Transverse colon (tissue), 4 donors: ENCODE measurements around the gene THBS3. TPM values are rescaled to one million over a fixed set of nuclear protein-coding genes. Genes with fewer than 3 reads are reported as not detected.

ENCODE experiments used
- DNase-seq: peaks from one replicate; pipeline ENCODE4 v3.0.0-alpha.2; 2019
- H3K27ac ChIP-seq, 4 donors: fragments of 200-600 bp; sonication (generic); 2 replicates each; pipeline ENCODE4 v1.5.1; 2016 to 2018; ENCODE audit warnings: inconsistent platforms in 4 of 4
- H3K27me3 ChIP-seq: fragments of 200-600 bp; sonication (generic); 2 replicates; pipeline ENCODE4 v1.5.1; 2017; ENCODE audit warnings: inconsistent platforms
- H3K36me3 ChIP-seq, 4 donors: fragments of 200-600 bp; sonication (generic); 2 replicates each; pipeline ENCODE4 v1.5.1; 2017 to 2019; ENCODE audit warnings: inconsistent platforms in 4 of 4
- H3K4me1 ChIP-seq, 4 donors: fragments of 200-600 bp; sonication (generic); 2 replicates each; pipeline ENCODE4 v1.5.1; 2017 to 2020; ENCODE audit warnings: inconsistent platforms in 4 of 4
- H3K4me3 ChIP-seq, 4 donors: fragments of 200-600 bp; sonication (generic); 1 replicate in 1 of 4; 2 replicates in 3 of 4; pipeline versions ENCODE4 v1.5.1 to v1.6.1; 2017 to 2019; ENCODE audit warnings: inconsistent platforms in 4 of 4
- H3K9me3 ChIP-seq, 2 donors: fragments of 200-600 bp; sonication (generic); 2 replicates each; pipeline ENCODE4 v1.5.1; 2017 to 2019; ENCODE audit warnings: inconsistent platforms in 2 of 2
- CTCF ChIP-seq, 5 experiments: fragments of 200-600 bp in 3 of 5; fragments of 450-650 bp in 2 of 5; sonication (generic) in 3 of 5; IDR thresholded peaks; 1 replicate in 2 of 5; 2 replicates in 3 of 5; pipeline ENCODE4 v1.5.1; 2016 to 2017; ENCODE audit warnings: antibody characterized with exemption in 5 of 5, inconsistent platforms in 3 of 5, mild to moderate bottlenecking in 2 of 5, moderate library complexity in 1 of 5
- EP300 ChIP-seq: sonication (generic); formaldehyde crosslinking; IDR thresholded peaks from one replicate; pipeline ENCODE4 v1.6.1; 2017; ENCODE audit warnings: antibody characterized with exemption, low read depth
- POLR2A ChIP-seq: fragments of 450-650 bp; IDR thresholded peaks from one replicate; pipeline ENCODE4 v1.6.1; 2016; ENCODE audit warnings: antibody characterized with exemption, mild to moderate bottlenecking, moderate library complexity
- POLR2AphosphoS5 ChIP-seq, 3 donors: sonication (generic); formaldehyde crosslinking; IDR thresholded peaks; one replicate each; pipeline ENCODE4 v1.6.1; 2016; ENCODE audit warnings: antibody characterized with exemption in 3 of 3
- WGBS, 2 donors: methylation state at CpG; one replicate each; pipeline ENCODE4 v1.1.5; 2018; ENCODE audit warnings: low coverage in 1 of 2; 5-methylcytosine and 5-hydroxymethylcytosine counted together
- in situ Hi-C, 4 donors: fragments of 200-750 bp; cut with MboI; loops; one replicate each; pipeline versions ENCODE4 v1.15.0 to v1.15.1; 2017; ENCODE audit warnings: low sequenced_read_pairs in 3 of 4, low pct_ligation_motif_present in 1 of 4, low pct_unique_long_range_greater_than_20kb in 1 of 4
- intact Hi-C: fragments of 100-400 bp; cut with DNase I; formaldehyde crosslinking; loops from one replicate; pipeline ENCODE4 v1.15.1; 2023; ENCODE audit warnings: low total_unique reads
- total RNA-seq, 4 donors: library from RNA; depleted of rRNA; stranded (reverse); fragments of >200 nt; gene quantifications; one replicate each; pipeline ENCODE4 v1.1.0, GENCODE V29; 2016

Gene THBS3
- total RNA-seq, 4 donors from 2014 or later: 19.2 to 37.8 (median 27.0) TPM

GRCh38 chr1:155210314-155211104, 2.8 kb upstream of the THBS3 start:
- Histone ChIP-seq H3K4me1 (peaks cover 24 to 29% (median 26%) of the 10 kb centered on the region in 4 donors), H3K27me3 (no peaks in the 10 kb centered on the region), H3K27ac (no peak overlapping the region), H3K36me3 (no peaks in the 10 kb centered on the region), H3K4me3 (no peak overlapping the region), H3K9me3 (no peaks in the 10 kb centered on the region)
- 80 to 94% methylated on average over 3 to 4 of the region's 4 CpGs for WGBS, 2 donors
- no peak for DNase-seq
- intact Hi-C loops: no loop called here
- TF ChIP-seq EP300: no peak
- TF ChIP-seq POLR2AphosphoS5 (IDR thresholded peaks at IDR 0.05): no peak
- TF ChIP-seq POLR2A: no peak
- no peak for TF ChIP-seq CTCF (IDR thresholded peaks at IDR 0.05)
- in situ Hi-C loops: no loop called here

GRCh38 chr1:155209312-155209721, 1.6 kb upstream of the THBS3 start:
- no peak for DNase-seq
- intact Hi-C loops: loop anchor here (2.0 kb wide), 1 partner anchor 17 kb away; no protein-coding TSS in a partner anchor
- no peaks in the 10 kb centered on the region for H3K9me3 ChIP-seq
- TF ChIP-seq CTCF (IDR thresholded peaks at IDR 0.05): no peak
- TF ChIP-seq POLR2AphosphoS5 (IDR thresholded peaks at IDR 0.05): no peak
- TF ChIP-seq EP300: no peak
- no peak for TF ChIP-seq POLR2A
- in situ Hi-C loops: no loop called here
- 0 to 5% methylated on average over 1 to 13 of the region's 13 CpGs for WGBS, 2 donors
- peak overlapping the region; percentile 96 to 99 (median 98) for H3K27ac ChIP-seq
- H3K36me3 ChIP-seq: no peaks in the 10 kb centered on the region
- no peaks in the 10 kb centered on the region for H3K27me3 ChIP-seq
- H3K4me1 ChIP-seq: peaks cover 24 to 29% (median 26%) of the 10 kb centered on the region in 4 donors
- peak overlapping the region; percentile 71 to 92 (median 84) for H3K4me3 ChIP-seq

- Histone ChIP-seq H3K9me3 (no peaks in the 10 kb centered on the region), H3K27ac (peak within 1 kb of the TSS; percentile 96 to 99 (median 98)), H3K4me3 (peak within 1 kb of the TSS; percentile 71 to 92 (median 84)), H3K4me1 (peaks cover 24 to 29% (median 26%) of the 10 kb centered on the region in 4 donors), H3K36me3 (no peaks in the 10 kb centered on the region), H3K27me3 (no peaks in the 10 kb centered on the region)
- TF ChIP-seq POLR2AphosphoS5 (IDR thresholded peaks at IDR 0.05) (peak; percentile 29 to 74 (median 62)), EP300 (peak; percentile 45), POLR2A (peak; percentile 66), CTCF (IDR thresholded peaks at IDR 0.05) (no peak)
- 0% methylated on average over 48 of the region's 64 CpGs; no CpG with 5 or more reads in 1 of the 2 donors for WGBS, 2 donors
- peak; percentile 89 for DNase-seq
- in situ Hi-C loops (no loop called here), intact Hi-C loops (loop anchor here (2.0 kb wide), 1 partner anchor 18 kb away; no protein-coding TSS in a partner anchor)
Observed at GRCh38 chr1:155208541-155209311, 1.0 kb upstream of the THBS3 start, which contains the start of gene MTX1. Gene MTX1, plus strand, starts transcription at chr1:155208695. Its CDS starts 110 bp downstream, at chr1:155208805.
